ENCODE data around the gene CLEC11A.
"Not testable (repeated sequence)": the region's sequence is repeated elsewhere in the genome, so short reads cannot be mapped to it uniquely, and the experiment has no call there.

Gene CLEC11A

GRCh38 chr19:50768277-50768676 is 45.1 kb downstream of the CLEC11A start:
- H3K27ac ChIP-seq (ENCODE audit: low read length): no peak overlapping the region
- no peak overlapping the region for H2AFZ ChIP-seq (ENCODE audit: low read depth, low read length)
- H4K20me1 ChIP-seq (ENCODE audit: insufficient read depth, low read length): no peaks in the 10 kb centered on the region
- no peak overlapping the region for H3K4me3 ChIP-seq (ENCODE audit: low read length)
- no peaks in the 10 kb centered on the region for H3K27me3 ChIP-seq (ENCODE audit: low read depth, low read length)
- H3K9ac ChIP-seq (ENCODE audit: low read length): no peak overlapping the region
- H3K4me1 ChIP-seq (ENCODE audit: low read length): no peaks in the 10 kb centered on the region
- no peaks in the 10 kb centered on the region for H3K36me3 ChIP-seq (replicated peaks; ENCODE audit: low read depth, low read length)
- no peaks in the 10 kb centered on the region for H3K79me2 ChIP-seq (ENCODE audit: low read length)
- H3K9me3 ChIP-seq (ENCODE audit: insufficient read depth, low read length): no peaks in the 10 kb centered on the region
- H3K4me2 ChIP-seq (ENCODE audit: low read length): no peak overlapping the region
- no peak for TF ChIP-seq EZH2phosphoT487 (IDR thresholded peaks at IDR 0.05; ENCODE audit: low read depth)
- TF ChIP-seq, protein P1, sequence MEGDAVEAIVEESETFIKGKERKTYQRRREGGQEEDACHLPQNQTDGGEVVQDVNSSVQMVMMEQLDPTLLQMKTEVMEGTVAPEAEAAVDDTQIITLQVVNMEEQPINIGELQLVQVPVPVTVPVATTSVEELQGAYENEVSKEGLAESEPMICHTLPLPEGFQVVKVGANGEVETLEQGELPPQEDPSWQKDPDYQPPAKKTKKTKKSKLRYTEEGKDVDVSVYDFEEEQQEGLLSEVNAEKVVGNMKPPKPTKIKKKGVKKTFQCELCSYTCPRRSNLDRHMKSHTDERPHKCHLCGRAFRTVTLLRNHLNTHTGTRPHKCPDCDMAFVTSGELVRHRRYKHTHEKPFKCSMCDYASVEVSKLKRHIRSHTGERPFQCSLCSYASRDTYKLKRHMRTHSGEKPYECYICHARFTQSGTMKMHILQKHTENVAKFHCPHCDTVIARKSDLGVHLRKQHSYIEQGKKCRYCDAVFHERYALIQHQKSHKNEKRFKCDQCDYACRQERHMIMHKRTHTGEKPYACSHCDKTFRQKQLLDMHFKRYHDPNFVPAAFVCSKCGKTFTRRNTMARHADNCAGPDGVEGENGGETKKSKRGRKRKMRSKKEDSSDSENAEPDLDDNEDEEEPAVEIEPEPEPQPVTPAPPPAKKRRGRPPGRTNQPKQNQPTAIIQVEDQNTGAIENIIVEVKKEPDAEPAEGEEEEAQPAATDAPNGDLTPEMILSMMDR (IDR thresholded peaks at IDR 0.05; ENCODE audit: low read depth, low read length): no peak

- not testable (repeated sequence) for H3K9me3 ChIP-seq (ENCODE audit: insufficient read depth, low read length); H3K4me1 ChIP-seq (ENCODE audit: low read length); H3K36me3 ChIP-seq (replicated peaks; ENCODE audit: low read depth, low read length); H3K9ac ChIP-seq (ENCODE audit: low read length); H2AFZ ChIP-seq (ENCODE audit: low read depth, low read length); H3K4me3 ChIP-seq (ENCODE audit: low read length); H4K20me1 ChIP-seq (ENCODE audit: insufficient read depth, low read length); H3K4me2 ChIP-seq (ENCODE audit: low read length); H3K79me2 ChIP-seq (ENCODE audit: low read length); H3K27ac ChIP-seq (ENCODE audit: low read length); H3K27me3 ChIP-seq (ENCODE audit: low read depth, low read length)
These were observed 47.0 kb downstream of the CLEC11A start, which contains the start of gene GPR32 for GRCh38 chr19:50770164-50770563. Gene GPR32 (plus strand): TSS chr19:50770464. CDS start chr19:50770601, 137 bp downstream.

- Histone ChIP-seq H3K79me2 (ENCODE audit: low read length) (no peaks in the 10 kb centered on the region), H4K20me1 (ENCODE audit: insufficient read depth, low read length) (no peaks in the 10 kb centered on the region), H3K9me3 (ENCODE audit: insufficient read depth, low read length) (no peaks in the 10 kb centered on the region), H3K4me1 (ENCODE audit: low read length) (no peaks in the 10 kb centered on the region), H2AFZ (ENCODE audit: low read depth, low read length) (no peak overlapping the region), H3K4me3 (ENCODE audit: low read length) (no peak overlapping the region), H3K9ac (ENCODE audit: low read length) (no peak overlapping the region), H3K27ac (ENCODE audit: low read length) (no peak overlapping the region), H3K27me3 (ENCODE audit: low read depth, low read length) (no peaks in the 10 kb centered on the region), H3K36me3 (replicated peaks; ENCODE audit: low read depth, low read length) (no peaks in the 10 kb centered on the region), H3K4me2 (ENCODE audit: low read length) (no peak overlapping the region)
- TF ChIP-seq, protein P1 (IDR thresholded peaks at IDR 0.05; ENCODE audit: low read depth, low read length): no peak
These were observed 47.7 kb downstream of the CLEC11A start for GRCh38 chr19:50770888-50771287.

DNA sequence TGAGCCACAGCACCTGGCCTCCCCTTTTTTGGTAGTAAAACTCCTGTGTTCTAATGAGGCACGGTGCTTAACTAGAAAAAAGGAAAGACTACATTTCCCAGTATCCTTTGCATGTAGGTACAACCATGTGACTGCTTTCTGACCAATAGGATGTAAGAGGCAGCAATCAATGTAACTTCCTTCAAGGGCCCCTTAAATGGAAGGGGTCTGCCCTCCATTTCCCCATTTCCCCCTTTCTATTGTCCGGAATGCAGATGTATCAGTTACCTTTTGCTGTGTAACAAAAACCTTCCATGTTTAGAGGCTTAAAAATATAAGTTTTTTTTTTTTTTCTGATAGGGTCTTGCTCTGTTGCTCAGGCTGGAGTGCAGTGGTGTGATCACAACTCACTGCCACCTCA is 49.3 kb downstream of the CLEC11A start:
- no peak overlapping the region for H3K9ac ChIP-seq (ENCODE audit: low read length)
- no peak overlapping the region for H3K27ac ChIP-seq (ENCODE audit: low read length)
- H3K36me3 ChIP-seq (replicated peaks; ENCODE audit: low read depth, low read length): no peaks in the 10 kb centered on the region
- no peaks in the 10 kb centered on the region for H3K9me3 ChIP-seq (ENCODE audit: insufficient read depth, low read length)
- TF ChIP-seq, protein P1 (IDR thresholded peaks at IDR 0.05; ENCODE audit: low read depth, low read length): no peak
- no peak for TF ChIP-seq EZH2phosphoT487 (IDR thresholded peaks at IDR 0.05; ENCODE audit: low read depth)
- no peak overlapping the region for H3K4me3 ChIP-seq (ENCODE audit: low read length)
- H2AFZ ChIP-seq (ENCODE audit: low read depth, low read length): peak overlapping the region; percentile 34; the same call in 1 of the 2 replicates
- no peaks in the 10 kb centered on the region for H3K4me1 ChIP-seq (ENCODE audit: low read length)
- H3K4me2 ChIP-seq (ENCODE audit: low read length): peak overlapping the region; percentile 23; the same call in 1 of the 2 replicates
- no peaks in the 10 kb centered on the region for H4K20me1 ChIP-seq (ENCODE audit: insufficient read depth, low read length)
- 0 out of 2 replicates have a peak, but pooled peaks cover under 1% of the 10 kb centered on the region for H3K27me3 ChIP-seq (ENCODE audit: low read depth, low read length)
- no peaks in the 10 kb centered on the region for H3K79me2 ChIP-seq (ENCODE audit: low read length)

GRCh38 chr19:50772912-50773311 is 49.7 kb downstream of the CLEC11A start:
- not testable (repeated sequence) for H3K9me3 ChIP-seq (ENCODE audit: insufficient read depth, low read length); H3K79me2 ChIP-seq (ENCODE audit: low read length); H3K4me1 ChIP-seq (ENCODE audit: low read length); H3K27me3 ChIP-seq (ENCODE audit: low read depth, low read length); H3K4me3 ChIP-seq (ENCODE audit: low read length); H3K36me3 ChIP-seq (replicated peaks; ENCODE audit: low read depth, low read length); H4K20me1 ChIP-seq (ENCODE audit: insufficient read depth, low read length); H3K9ac ChIP-seq (ENCODE audit: low read length); H3K27ac ChIP-seq (ENCODE audit: low read length)
- Histone ChIP-seq H3K4me2 (ENCODE audit: low read length) (0 out of 2 replicates have a peak overlapping the region, but pooled peaks have one; percentile 23), H2AFZ (ENCODE audit: low read depth, low read length) (peak overlapping the region; percentile 34; the same call in 1 of the 2 replicates)

- H3K4me3 ChIP-seq (ENCODE audit: low read length); H3K9ac ChIP-seq (ENCODE audit: low read length): not testable (repeated sequence)
These were observed 50.3 kb downstream of the CLEC11A start for GRCh38 chr19:50773454-50773853.

More at GRCh38 chr19:50773454-50773853, 50.3 kb downstream of the CLEC11A start:
- not testable (repeated sequence) for H3K4me2 ChIP-seq (ENCODE audit: low read length); H3K36me3 ChIP-seq (replicated peaks; ENCODE audit: low read depth, low read length); H3K4me1 ChIP-seq (ENCODE audit: low read length); H2AFZ ChIP-seq (ENCODE audit: low read depth, low read length); H3K9me3 ChIP-seq (ENCODE audit: insufficient read depth, low read length); H4K20me1 ChIP-seq (ENCODE audit: insufficient read depth, low read length); H3K27ac ChIP-seq (ENCODE audit: low read length); H3K27me3 ChIP-seq (ENCODE audit: low read depth, low read length); H3K79me2 ChIP-seq (ENCODE audit: low read length)

All from OCI-LY3 (cell line).